Measurements from ENCODE around the gene PHC1.
"Not testable (repeated sequence)": the region's sequence is repeated elsewhere in the genome, so short reads cannot be mapped to it uniquely, and the experiment has no call there.

PHC1 gene

GRCh38 chr12:8894986-8895385 is 19.3 kb upstream of the PHC1 start:
- H3K4me3 ChIP-seq (ENCODE audit: control insufficient read depth, low read depth, low read length): no peak overlapping the region
- no peak for TF ChIP-seq CTCF (IDR thresholded peaks at IDR 0.05; ENCODE audit: control insufficient read depth, insufficient read depth, low read depth, low read length, missing control alignments)
- no peak for DNase-seq (ENCODE audit: low read depth)

- no peak overlapping the region for H3K4me3 ChIP-seq (ENCODE audit: control insufficient read depth, low read depth, low read length)
- no peak for TF ChIP-seq CTCF (IDR thresholded peaks at IDR 0.05; ENCODE audit: control insufficient read depth, insufficient read depth, low read depth, low read length, missing control alignments)
- no peak for DNase-seq (ENCODE audit: low read depth)
Measured at GRCh38 chr12:8897081-8897480, 17.2 kb upstream of the PHC1 start.

- TF ChIP-seq CTCF (IDR thresholded peaks at IDR 0.05; ENCODE audit: control insufficient read depth, insufficient read depth, low read depth, low read length, missing control alignments): no peak
- H3K4me3 ChIP-seq (ENCODE audit: control insufficient read depth, low read depth, low read length): no peak overlapping the region
- no peak for DNase-seq (ENCODE audit: low read depth)
Measured at GRCh38 chr12:8899830-8900229, 14.5 kb upstream of the PHC1 start.

GRCh38 chr12:8902703-8903102 is 11.6 kb upstream of the PHC1 start:
- H3K4me3 ChIP-seq (ENCODE audit: control insufficient read depth, low read depth, low read length); DNase-seq (ENCODE audit: low read depth): not testable (repeated sequence)

- no peak for TF ChIP-seq CTCF (IDR thresholded peaks at IDR 0.05; ENCODE audit: control insufficient read depth, insufficient read depth, low read depth, low read length, missing control alignments)
- no peak overlapping the region for H3K4me3 ChIP-seq (ENCODE audit: control insufficient read depth, low read depth, low read length)
- no peak for DNase-seq (ENCODE audit: low read depth)
Measured at GRCh38 chr12:8903646-8904045, 10.7 kb upstream of the PHC1 start.

GRCh38 chr12:8904665-8905064 is 9.6 kb upstream of the PHC1 start:
- no peak for DNase-seq (ENCODE audit: low read depth)
- no peak overlapping the region for H3K4me3 ChIP-seq (ENCODE audit: control insufficient read depth, low read depth, low read length)
- no peak for TF ChIP-seq CTCF (IDR thresholded peaks at IDR 0.05; ENCODE audit: control insufficient read depth, insufficient read depth, low read depth, low read length, missing control alignments)

GRCh38 chr12:8905546-8905945 is 8.8 kb upstream of the PHC1 start:
- TF ChIP-seq CTCF (IDR thresholded peaks at IDR 0.05; ENCODE audit: control insufficient read depth, insufficient read depth, low read depth, low read length, missing control alignments): no peak
- DNase-seq (ENCODE audit: low read depth): no peak
- H3K4me3 ChIP-seq (ENCODE audit: control insufficient read depth, low read depth, low read length): no peak overlapping the region

Data from AG09309 (cell line).